Peyer's patch (tissue), 4 donors: ENCODE results near the gene VTI1A. TPM values are rescaled to one million over a fixed set of nuclear protein-coding genes. Genes with fewer than 3 reads are reported as not detected.

Experiments
- DNase-seq, 3 donors: peaks; one replicate each; pipeline ENCODE4 v3.0.0-alpha.2; 2017 to 2019
- H3K27ac ChIP-seq, 4 donors: fragments of 200-600 bp; sonication (generic); one replicate each; pipeline ENCODE4 v1.5.1; 2016 to 2019
- H3K27me3 ChIP-seq, 2 donors: fragments of 200-600 bp; sonication (generic); one replicate each; pipeline ENCODE4 v1.5.1; 2019
- H3K36me3 ChIP-seq, 3 donors: fragments of 200-600 bp; sonication (generic); one replicate each; pipeline ENCODE4 v1.5.1; 2016 to 2019
- H3K4me1 ChIP-seq, 4 donors: fragments of 200-600 bp; sonication (generic); one replicate each; pipeline ENCODE4 v1.5.1; 2016 to 2019
- H3K4me3 ChIP-seq, 4 donors: fragments of 200-600 bp; sonication (generic); 1 replicate in 3 of 4; 2 replicates in 1 of 4; pipeline ENCODE4 v1.5.1; 2016 to 2019; ENCODE audit warnings: mild to moderate bottlenecking in 1 of 4
- H3K9me3 ChIP-seq, 4 donors: fragments of 200-600 bp; sonication (generic); one replicate each; pipeline ENCODE4 v1.5.1; 2016 to 2019; ENCODE audit warnings: mild to moderate bottlenecking in 1 of 4
- POLR2A ChIP-seq, 2 donors: fragments of 450-650 bp; IDR thresholded peaks; one replicate each; pipeline ENCODE4 v1.5.1; 2017; ENCODE audit warnings: antibody characterized with exemption in 2 of 2, mild to moderate bottlenecking in 2 of 2, moderate library complexity in 2 of 2
- total RNA-seq, 4 donors: library from RNA; depleted of rRNA; stranded (reverse); fragments of >200 nt; gene quantifications; one replicate each; pipeline ENCODE4 v1.1.0, GENCODE V29; 2016
- TF ChIP-seq, protein P1 (sequence below), 6 experiments: fragments of 450-650 bp in 4 of 6; fragments of 200-600 bp in 2 of 6; sonication (generic) in 1 of 6; IDR thresholded peaks; one replicate each; pipeline ENCODE4 v1.5.1; 2017 to 2019; ENCODE audit warnings: antibody characterized with exemption in 6 of 6, mild to moderate bottlenecking in 3 of 6, moderate library complexity in 1 of 6

Gene VTI1A
- total RNA-seq, 4 donors from 2014 or later, result 97.2 to 710 (median 170) TPM

GRCh38 chr10:112687647-112688046, 240.6 kb downstream of the VTI1A start:
- DNase-seq, result no peak
- no peaks in the 10 kb centered on the region for H3K4me1 ChIP-seq
- no peak overlapping the region for H3K4me3 ChIP-seq
- no peaks in the 10 kb centered on the region for H3K36me3 ChIP-seq
- no peak overlapping the region for H3K27ac ChIP-seq
- H3K9me3 ChIP-seq, result no peaks in the 10 kb centered on the region
- H3K27me3 ChIP-seq, result no peaks in the 10 kb centered on the region
- no peak for TF ChIP-seq POLR2A (IDR thresholded peaks at IDR 0.05)
- TF ChIP-seq, protein P1, sequence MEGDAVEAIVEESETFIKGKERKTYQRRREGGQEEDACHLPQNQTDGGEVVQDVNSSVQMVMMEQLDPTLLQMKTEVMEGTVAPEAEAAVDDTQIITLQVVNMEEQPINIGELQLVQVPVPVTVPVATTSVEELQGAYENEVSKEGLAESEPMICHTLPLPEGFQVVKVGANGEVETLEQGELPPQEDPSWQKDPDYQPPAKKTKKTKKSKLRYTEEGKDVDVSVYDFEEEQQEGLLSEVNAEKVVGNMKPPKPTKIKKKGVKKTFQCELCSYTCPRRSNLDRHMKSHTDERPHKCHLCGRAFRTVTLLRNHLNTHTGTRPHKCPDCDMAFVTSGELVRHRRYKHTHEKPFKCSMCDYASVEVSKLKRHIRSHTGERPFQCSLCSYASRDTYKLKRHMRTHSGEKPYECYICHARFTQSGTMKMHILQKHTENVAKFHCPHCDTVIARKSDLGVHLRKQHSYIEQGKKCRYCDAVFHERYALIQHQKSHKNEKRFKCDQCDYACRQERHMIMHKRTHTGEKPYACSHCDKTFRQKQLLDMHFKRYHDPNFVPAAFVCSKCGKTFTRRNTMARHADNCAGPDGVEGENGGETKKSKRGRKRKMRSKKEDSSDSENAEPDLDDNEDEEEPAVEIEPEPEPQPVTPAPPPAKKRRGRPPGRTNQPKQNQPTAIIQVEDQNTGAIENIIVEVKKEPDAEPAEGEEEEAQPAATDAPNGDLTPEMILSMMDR (IDR thresholded peaks at IDR 0.05), result no peak

DNA sequence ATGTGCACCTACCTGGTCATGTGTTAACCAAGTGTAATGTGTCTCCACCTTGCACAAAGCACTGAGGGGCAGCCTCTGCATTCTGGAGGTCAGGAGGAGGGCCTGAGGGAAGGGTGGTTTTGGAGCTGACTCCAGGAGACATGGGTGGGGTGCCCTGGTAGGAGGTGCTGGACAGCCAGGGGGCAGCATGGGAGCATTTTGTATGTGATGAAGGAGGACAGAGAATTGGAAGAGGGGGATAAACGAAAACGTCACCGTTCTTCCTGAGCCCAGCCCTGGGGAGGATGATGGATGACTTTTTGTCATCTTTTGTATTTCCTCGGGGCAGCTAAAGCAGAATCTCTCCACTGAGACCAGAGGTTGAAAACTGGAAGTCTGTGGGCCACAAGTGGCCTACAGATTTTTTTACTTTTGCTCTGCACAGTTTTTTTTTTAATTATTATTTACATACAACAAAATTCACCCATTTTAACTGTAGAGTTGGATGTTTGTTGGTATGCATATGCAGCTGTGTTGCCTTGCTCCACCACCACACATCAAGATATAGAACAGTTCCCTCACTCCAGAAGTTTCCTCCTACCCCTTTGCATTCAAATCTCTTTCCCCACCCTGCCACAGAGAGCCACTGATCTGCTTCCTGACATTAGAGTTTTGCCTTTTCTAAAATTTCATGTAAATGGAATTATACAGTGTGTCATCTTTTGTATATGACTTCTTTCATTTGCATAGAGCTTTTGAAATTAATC, 242.5 kb downstream of the VTI1A start:
- H3K27me3 ChIP-seq, result no peaks in the 10 kb centered on the region
- no peaks in the 10 kb centered on the region for H3K36me3 ChIP-seq
- no peaks in the 10 kb centered on the region for H3K9me3 ChIP-seq
- H3K4me1 ChIP-seq, result no peaks in the 10 kb centered on the region
- DNase-seq, result no peak
- H3K27ac ChIP-seq, result no peak overlapping the region
- H3K4me3 ChIP-seq, result no peak overlapping the region
- TF ChIP-seq, protein P1 (IDR thresholded peaks at IDR 0.05), result peak in 2 of 6 experiments; percentile 15 to 35
- TF ChIP-seq POLR2A (IDR thresholded peaks at IDR 0.05), result no peak

DNA sequence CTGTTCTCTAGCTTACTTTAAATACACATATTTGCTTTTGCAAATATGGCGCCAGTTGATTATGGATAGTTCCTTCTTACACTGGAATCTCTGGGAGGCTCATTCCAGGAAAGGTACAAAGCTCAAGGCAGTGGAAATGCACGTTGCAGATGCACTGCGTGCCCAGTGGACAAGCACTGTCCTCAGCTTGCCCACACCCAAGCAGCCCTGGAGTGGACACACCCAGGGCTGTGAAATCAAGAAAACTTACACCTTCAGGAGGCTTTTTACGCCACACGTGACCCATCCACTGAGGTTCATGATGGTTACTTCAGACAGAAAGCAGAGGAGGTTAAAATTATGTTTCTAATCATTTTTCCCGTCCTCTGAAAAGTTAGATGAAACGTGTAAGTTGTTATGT, 248.5 kb downstream of the VTI1A start:
- Histone ChIP-seq H3K9me3 (no peaks in the 10 kb centered on the region), H3K36me3 (no peaks in the 10 kb centered on the region), H3K4me3 (no peak overlapping the region), H3K4me1 (no peaks in the 10 kb centered on the region), H3K27me3 (no peaks in the 10 kb centered on the region), H3K27ac (peak overlapping the region in 1 of 4 donors; percentile 30)
- DNase-seq, result peak in 2 of 3 donors; percentile 68 to 69
- TF ChIP-seq, protein P1 (IDR thresholded peaks at IDR 0.05), result no peak
- TF ChIP-seq POLR2A (IDR thresholded peaks at IDR 0.05), result no peak

DNA sequence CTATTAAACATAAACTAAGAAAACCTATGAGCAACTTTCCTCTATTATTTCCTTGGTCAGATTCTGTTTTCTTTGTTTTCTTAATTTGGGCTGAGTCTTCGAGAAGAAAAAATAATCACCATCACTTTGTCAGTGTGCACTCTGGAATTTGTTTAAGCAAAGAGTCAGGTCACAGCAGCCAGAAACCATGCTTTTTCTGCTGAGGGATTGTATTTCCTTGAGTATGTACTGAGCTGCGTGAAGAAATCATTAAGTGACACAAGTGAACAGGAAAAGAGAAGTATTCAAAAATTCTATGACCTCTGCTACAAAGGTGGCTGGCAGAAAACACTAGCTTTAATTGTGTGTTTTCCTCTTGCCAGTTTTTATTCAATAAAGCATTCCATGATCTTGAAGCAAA, 249.6 kb downstream of the VTI1A start:
- Histone ChIP-seq H3K27ac (no peak overlapping the region), H3K27me3 (no peaks in the 10 kb centered on the region), H3K9me3 (no peaks in the 10 kb centered on the region), H3K4me3 (no peak overlapping the region), H3K4me1 (no peaks in the 10 kb centered on the region), H3K36me3 (no peaks in the 10 kb centered on the region)
- TF ChIP-seq, protein P1 (IDR thresholded peaks at IDR 0.05), result no peak
- no peak for TF ChIP-seq POLR2A (IDR thresholded peaks at IDR 0.05)
- no peak for DNase-seq

- no peaks in the 10 kb centered on the region for H3K9me3 ChIP-seq
These were observed 251.3 kb downstream of the VTI1A start for GRCh38 chr10:112698133-112698817.

More at GRCh38 chr10:112698133-112698817, 251.3 kb downstream of the VTI1A start:
- Histone ChIP-seq H3K4me1 (peaks cover 0 to 7% (median 0%) of the 10 kb centered on the region in 4 donors), H3K27ac (no peak overlapping the region), H3K4me3 (no peak overlapping the region), H3K36me3 (no peaks in the 10 kb centered on the region), H3K27me3 (no peaks in the 10 kb centered on the region)
- TF ChIP-seq, protein P1 (IDR thresholded peaks at IDR 0.05), result no peak
- TF ChIP-seq POLR2A (IDR thresholded peaks at IDR 0.05), result no peak
- DNase-seq, result no peak
